HL-60/S4 treated with phorbol 12-myristate 13-acetate at 8.2 ng/mL for 4 days and 3 days (cell line): ENCODE data around the gene CFAP299.

Source experiments
- in situ Hi-C: fragments of 300-500 bp; cut with MboI; formaldehyde crosslinking; loops from 2 replicates; pipeline ENCODE4 v1.15.0; 2022; ENCODE audit warnings: low sequenced_read_pairs

Gene CFAP299

GRCh38 chr4:80803337-80803736, 467.8 kb downstream of the CFAP299 start:
- in situ Hi-C loops: no loop called here

DNA sequence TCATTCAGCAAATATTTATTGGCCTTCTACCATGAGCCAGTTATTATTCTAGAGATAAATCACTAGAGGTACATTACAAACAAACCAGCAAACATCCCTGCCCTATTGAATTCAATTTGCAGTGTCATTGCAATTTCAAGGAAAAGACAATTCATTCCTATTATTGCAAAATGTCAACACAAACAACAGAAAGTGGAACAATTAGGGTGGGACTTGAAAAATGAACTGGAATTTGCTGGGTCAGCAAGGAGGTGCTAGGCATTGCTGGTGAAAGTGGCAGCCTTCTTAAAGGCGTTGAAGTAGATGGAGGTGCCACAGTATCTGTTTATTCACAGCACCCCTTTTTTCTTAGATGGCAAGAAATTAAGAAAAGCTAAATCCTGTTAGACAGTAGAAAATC, 470.9 kb downstream of the CFAP299 start:
- in situ Hi-C loops: no loop called here

GRCh38 chr4:80809039-80809729, 473.7 kb downstream of the CFAP299 start:
- in situ Hi-C loops: no loop called here

- in situ Hi-C loops: no loop called here
Measured at GRCh38 chr4:80811406-80811805, 475.9 kb downstream of the CFAP299 start.

DNA sequence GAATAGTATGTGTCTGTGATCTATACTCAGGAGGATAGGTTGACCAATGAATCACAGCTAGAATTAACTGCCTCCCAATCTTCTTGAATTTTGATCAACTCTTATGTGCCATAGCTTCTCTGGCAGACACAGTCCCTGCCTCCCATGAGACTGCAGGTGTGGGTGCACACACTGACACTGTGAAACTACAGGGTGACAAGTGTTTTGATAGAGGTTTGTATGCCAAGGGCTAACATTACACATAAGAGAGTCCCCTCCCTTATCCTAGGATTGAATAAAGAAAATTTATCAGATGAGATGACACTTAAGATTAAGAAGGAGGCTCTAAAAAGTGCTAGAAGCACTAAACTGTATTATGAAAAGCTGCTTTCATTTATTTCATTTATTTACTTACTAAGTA, 476.6 kb downstream of the CFAP299 start:
- in situ Hi-C loops: no loop called here

GRCh38 chr4:80814266-80814665, 478.7 kb downstream of the CFAP299 start:
- in situ Hi-C loops: no loop called here

DNA sequence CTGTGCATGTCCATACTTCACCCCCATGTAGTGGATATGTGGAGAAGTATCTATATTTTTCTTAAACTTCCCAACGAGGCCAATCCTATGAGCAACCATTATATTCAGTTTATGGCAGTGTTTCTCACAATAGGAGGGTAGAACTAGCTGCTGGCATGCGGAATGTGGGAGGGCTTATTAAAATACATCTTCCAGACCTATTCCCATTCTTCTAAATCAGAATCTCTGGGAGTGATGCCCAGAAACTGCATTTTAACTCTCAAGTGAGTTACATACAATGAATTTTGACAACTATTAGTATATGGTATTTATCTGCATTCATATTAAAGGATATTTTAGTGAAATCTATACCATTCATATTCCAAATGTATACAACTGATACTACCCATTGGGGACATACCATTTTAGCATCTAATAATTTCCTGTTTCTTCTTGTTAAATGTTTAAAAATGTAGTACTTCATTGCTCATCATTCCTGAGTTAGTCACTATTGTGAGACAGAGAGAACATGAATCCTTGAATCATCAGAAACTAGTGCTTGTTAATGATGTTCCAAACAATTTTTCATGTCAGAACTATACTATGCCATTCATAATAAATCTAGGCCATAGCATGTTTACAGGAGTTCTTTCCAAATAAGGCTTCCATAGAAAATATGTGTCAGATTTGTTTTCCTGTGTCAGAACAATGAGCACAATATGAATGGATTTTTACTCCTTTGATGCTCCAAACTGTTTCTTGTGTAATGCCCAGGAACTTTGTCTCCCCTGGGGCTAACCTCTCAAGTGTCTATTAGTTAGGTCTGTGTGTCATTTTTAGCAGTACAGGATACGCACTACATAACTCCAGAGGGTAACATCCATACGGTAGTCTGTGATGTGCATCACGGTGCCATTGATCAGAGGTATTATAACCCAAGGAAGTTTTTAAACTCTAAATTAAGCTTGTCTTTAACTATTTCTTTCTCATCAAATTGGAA, 496.1 kb downstream of the CFAP299 start:
- in situ Hi-C loops: no loop called here

GRCh38 chr4:80839281-80839680, 503.8 kb downstream of the CFAP299 start:
- in situ Hi-C loops: no loop called here

DNA sequence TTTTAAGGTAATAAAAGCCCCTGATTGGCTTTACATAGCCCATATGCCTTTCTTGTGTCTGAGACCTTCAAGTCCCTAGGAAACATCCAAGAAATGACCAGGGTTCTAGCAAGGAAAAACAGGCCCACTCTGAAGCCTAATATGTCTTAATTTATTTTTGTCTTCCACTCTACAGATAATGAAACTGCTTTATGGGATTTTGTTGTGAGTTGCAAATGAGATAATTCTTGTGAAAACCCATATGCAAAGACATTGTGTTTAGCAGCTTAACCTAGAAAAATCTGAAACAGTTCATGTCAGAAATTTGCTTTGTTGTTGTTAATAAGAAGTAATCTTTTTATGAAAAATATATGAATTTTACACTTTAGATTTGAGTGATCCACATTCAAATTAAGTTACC, 504.3 kb downstream of the CFAP299 start:
- in situ Hi-C loops: no loop called here

DNA sequence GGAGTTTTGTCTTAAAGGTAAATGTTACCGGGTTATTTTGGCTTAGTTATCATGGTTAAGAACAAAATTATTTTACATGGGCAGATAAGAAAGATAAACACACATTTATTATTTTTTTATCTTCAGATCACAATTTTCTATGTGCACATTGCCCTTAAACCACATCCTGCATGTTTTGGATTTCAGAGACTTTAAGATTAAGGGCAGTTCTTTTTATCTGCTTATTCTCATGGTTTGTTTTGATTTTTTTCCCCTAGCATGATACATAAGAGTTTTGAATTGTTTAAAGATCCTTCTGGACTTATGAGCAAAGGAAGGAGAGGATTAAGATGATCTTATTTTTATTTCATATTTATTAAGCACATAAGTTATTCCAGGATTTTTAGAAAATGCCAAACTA, 504.9 kb downstream of the CFAP299 start:
- in situ Hi-C loops: no loop called here

- in situ Hi-C loops: no loop called here
Measured at GRCh38 chr4:80841587-80842281, 506.2 kb downstream of the CFAP299 start.

- in situ Hi-C loops: no loop called here
Measured at GRCh38 chr4:80846210-80846609, 510.7 kb downstream of the CFAP299 start.

DNA sequence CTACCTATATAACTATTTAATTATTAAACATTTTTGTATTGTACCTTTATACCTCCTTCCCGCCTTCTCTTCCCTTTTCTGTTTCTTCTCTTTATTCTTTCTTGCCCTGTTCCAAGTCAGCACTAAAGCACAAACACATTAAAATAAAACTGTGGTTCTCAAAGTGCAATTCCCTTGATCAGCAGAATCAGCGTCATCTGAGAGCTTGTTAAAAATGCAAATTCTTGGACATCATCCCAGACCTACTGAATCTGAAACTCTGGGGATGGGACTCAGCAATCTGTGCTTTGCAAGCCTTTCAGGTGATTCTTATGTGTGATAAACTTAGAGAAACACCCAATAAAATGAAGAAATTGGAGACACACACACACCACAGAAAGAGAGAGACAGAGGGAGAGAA, 516.5 kb downstream of the CFAP299 start:
- in situ Hi-C loops: no loop called here

DNA sequence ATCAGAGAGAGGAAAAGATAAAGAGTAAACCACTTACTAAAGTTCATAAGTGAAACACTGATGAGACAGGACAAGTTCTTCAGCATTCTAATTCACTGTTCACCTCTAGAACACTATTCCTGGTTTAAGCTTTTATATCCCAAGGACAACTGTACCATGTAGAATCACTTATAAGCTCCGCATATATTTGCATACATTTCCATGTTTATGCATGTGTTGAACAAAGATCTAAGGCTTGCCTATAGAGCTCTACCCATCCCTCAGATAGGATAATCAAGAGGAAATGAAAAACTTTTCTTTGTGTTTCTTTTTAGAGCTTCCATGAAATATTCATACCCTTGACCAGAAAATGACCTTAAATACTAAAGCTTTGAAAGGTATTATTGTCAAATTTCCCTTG, 538.0 kb downstream of the CFAP299 start:
- in situ Hi-C loops: no loop called here

GRCh38 chr4:80874979-80875378, 539.4 kb downstream of the CFAP299 start:
- in situ Hi-C loops: no loop called here

GRCh38 chr4:80875642-80876041, 540.1 kb downstream of the CFAP299 start:
- in situ Hi-C loops: no loop called here

- in situ Hi-C loops: no loop called here
Measured at GRCh38 chr4:80876810-80877209, 541.3 kb downstream of the CFAP299 start.

DNA sequence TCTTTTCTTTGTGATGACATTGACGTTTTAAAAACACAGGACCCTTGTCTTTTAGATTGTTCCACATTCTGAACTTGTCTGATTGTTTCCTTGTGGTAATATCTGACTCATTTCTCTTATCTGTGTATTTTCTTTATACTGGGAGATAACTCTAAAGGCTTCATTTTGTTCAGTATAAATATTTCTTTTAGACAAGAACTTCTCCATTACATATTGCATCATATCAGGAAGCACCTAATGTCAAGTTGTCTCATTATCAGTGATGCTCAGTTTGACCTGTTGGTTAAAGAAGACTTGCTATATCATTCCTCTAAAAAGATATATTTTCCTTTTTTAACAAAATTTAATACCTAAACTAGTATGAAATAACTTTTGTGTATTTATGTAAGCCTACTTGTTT, 542.7 kb downstream of the CFAP299 start:
- in situ Hi-C loops: no loop called here

DNA sequence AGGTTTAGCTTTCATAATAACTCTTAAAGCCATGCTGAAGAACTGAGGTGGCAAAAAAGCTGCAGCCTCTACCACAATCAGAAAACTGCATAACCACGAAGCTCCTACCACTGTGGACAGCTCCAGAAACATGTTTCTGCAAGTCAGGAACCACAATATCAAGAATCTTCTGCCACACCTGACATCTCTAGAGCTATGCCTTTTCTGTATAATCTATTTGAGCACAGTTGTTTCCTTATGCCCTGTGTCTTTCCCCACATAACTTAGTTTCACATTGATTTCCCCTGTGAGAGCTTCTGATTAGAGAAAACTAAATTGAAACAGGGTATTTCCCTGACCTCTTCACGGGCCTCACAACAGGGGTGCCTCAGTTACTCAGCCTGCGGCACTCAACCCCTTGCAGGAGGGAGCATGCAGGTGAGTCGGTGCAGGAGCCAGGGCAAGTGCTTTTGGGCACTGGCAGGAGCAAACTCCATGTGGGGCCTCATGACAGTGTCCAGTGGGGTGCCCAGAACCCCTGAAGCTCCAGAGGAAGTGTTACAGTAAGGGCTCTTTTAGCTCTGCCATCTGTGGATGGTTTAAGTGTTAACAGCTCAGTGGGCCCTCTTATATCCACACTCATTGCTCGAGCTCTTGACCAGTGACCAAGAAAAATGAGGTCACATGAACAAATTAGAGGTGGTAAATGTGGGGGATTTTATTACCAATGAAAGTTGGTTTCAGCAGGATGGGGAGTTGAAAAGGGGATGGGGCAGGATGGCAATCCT, 562.2 kb downstream of the CFAP299 start:
- in situ Hi-C loops: no loop called here

DNA sequence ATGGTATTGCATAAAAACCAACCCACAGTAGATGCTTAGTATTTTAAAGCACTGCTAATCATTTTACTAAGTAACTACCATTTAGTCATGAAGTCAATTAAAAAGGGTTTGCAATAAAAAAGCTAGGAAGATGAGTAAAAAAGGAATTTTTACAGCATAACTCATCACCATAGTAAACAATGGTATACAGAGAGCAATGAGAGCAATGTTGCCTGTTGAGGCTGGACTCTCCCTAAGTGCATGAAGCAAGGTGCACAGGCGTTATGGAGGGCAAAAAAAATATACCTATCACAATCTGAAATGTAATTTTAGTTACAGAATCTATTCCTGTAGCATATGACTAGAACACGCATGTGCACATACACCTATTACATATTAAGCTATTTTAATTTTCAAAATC, 565.4 kb downstream of the CFAP299 start:
- in situ Hi-C loops: no loop called here

DNA sequence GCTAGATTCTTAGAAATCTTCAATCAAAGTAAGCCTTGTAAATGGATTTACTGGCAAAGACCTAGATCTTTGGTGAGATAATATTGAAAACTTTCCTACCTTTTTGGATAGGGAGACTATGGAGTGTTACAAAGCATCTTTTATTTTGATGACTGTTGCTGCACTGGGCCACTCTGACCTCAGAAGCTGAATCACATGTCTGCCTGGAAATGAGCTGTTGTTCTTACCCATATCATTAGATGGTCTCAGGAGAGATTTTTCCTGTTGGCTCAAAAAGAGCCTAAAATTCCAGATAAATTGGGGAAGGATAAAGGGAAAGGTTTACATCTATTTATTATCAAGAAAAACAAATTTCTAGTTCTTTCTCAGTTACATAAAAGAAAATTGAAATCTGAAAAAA, 567.5 kb downstream of the CFAP299 start:
- in situ Hi-C loops: no loop called here
